Thymus (tissue), 11 donors: Measurements from ENCODE around the gene NDFIP1. TPM values are rescaled to one million over a fixed set of nuclear protein-coding genes. Genes with fewer than 3 reads are reported as not detected.

Experiments
- DNase-seq, 9 donors: peaks; one replicate each; pipeline ENCODE4 v3.0.0-alpha.2; 2013; ENCODE audit warnings: low spot score in 9 of 9, low read depth in 6 of 9, missing footprints in 1 of 9
- H3K27ac ChIP-seq, 2 donors: one replicate each; pipeline ENCODE4 v1.5.1; 2013; ENCODE audit warnings: control low read depth in 1 of 2, low read depth in 1 of 2, low read length in 1 of 2, mild to moderate bottlenecking in 1 of 2, moderate library complexity in 1 of 2
- H3K27me3 ChIP-seq, 2 donors: one replicate each; pipeline ENCODE4 v1.5.1; 2013; ENCODE audit warnings: low read length in 1 of 2; ENCODE audit not compliant: control insufficient read depth in 2 of 2, insufficient read depth in 1 of 2
- H3K36me3 ChIP-seq, 2 donors: one replicate each; pipeline ENCODE4 v1.5.1; 2013; ENCODE audit warnings: low read length in 1 of 2, mild to moderate bottlenecking in 1 of 2, moderate library complexity in 1 of 2; ENCODE audit not compliant: control insufficient read depth in 2 of 2, insufficient read depth in 2 of 2
- H3K4me1 ChIP-seq, 2 donors: one replicate each; pipeline ENCODE4 v1.5.1; 2013; ENCODE audit warnings: low read length in 2 of 2; ENCODE audit not compliant: control insufficient read depth in 2 of 2, insufficient read depth in 2 of 2
- H3K4me3 ChIP-seq, 2 donors: one replicate each; pipeline ENCODE4 v1.5.1; 2013; ENCODE audit warnings: low read length in 2 of 2, control low read depth in 1 of 2, mild to moderate bottlenecking in 1 of 2
- H3K9me3 ChIP-seq, 2 donors: one replicate each; pipeline ENCODE4 v1.5.1; 2013; ENCODE audit warnings: low read length in 1 of 2, mild to moderate bottlenecking in 1 of 2; ENCODE audit not compliant: control insufficient read depth in 2 of 2, insufficient read depth in 1 of 2
- WGBS: extraction: QIAGEN DNeasy Blood & Tissue Kit; methylation state at CpG from one replicate; pipeline ENCODE4 v1.1.7; 2013; 5-methylcytosine and 5-hydroxymethylcytosine counted together
- polyA plus RNA-seq: library from polyadenylated mRNA; stranded (reverse); fragments of 200-250 nt; gene quantifications from one replicate; pipeline ENCODE4 v1.2.3, GENCODE V29; 2013
- total RNA-seq: library from RNA; stranded (reverse); fragments of 120-200 nt; gene quantifications from one replicate; pipeline ENCODE4 v1.2.4, GENCODE V29; 2013
- donor health status: healthy.

The NDFIP1 gene
- total and polyA plus RNA-seq, 2 donors = 39.7 to 121 TPM

DNA sequence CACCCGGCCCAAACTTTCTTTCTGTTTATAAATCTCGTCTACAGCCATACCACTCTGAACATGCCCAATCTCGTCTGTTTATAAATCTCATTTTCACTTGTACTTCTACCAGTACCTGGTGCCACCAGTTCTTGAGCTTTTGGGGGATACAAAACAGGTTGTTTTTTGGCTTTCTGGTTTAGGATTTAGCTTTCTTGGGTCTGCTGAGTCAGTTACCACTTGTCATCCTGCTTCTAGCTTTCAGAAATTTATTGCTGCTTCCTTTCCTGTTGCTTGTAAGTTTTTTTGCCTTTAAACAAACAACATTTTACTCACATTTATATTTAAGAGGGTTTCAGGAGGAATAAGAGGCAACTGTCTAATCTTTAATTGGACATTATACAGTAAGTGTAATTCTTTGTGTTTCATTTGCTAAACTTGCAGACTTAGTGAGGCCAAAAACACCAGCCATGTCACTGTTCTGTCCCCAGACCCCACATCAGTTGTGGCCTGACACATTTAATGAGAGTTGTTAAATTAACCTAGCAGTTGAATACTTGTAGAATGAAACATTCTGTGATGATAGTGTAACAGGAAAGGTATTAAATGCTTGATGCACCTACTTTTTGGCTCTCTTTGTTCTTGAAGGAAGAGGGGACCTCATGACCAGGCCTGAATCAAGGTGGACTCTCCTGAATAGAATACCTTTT is 11.8 kb downstream of the NDFIP1 start:
- H3K27me3 ChIP-seq = no peaks in the 10 kb centered on the region
- no peak overlapping the region for H3K4me3 ChIP-seq
- H3K27ac ChIP-seq = no peak overlapping the region
- no peak for DNase-seq
- peaks cover 0 to 4% of the 10 kb centered on the region in 2 donors for H3K4me1 ChIP-seq
- peaks cover 7 to 14% of the 10 kb centered on the region in 2 donors for H3K36me3 ChIP-seq
- H3K9me3 ChIP-seq = no peaks in the 10 kb centered on the region
- WGBS = 46% methylated on average over 3 of the region's 3 CpGs

DNA sequence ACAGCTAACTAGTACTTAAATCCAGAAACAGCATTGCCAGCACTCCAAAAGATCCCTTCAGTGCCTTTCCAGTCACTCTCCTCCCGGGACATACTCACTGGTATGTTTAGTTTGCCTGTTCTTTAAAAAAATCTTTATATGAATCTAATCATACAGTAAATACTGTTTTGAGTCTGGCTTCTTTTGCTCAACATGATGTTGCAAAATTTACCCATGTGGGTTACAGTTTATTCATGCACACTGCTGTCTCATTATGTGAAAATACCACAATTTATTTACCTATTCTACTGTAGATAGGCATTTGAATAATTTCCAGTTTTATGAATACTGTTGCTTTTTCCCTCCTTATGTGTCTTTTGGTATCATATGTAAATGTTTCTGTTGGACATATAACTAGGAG is 13.5 kb downstream of the NDFIP1 start:
- 51% methylated on average over 1 of the region's 1 CpG for WGBS
- H3K4me3 ChIP-seq = no peak overlapping the region

DNA sequence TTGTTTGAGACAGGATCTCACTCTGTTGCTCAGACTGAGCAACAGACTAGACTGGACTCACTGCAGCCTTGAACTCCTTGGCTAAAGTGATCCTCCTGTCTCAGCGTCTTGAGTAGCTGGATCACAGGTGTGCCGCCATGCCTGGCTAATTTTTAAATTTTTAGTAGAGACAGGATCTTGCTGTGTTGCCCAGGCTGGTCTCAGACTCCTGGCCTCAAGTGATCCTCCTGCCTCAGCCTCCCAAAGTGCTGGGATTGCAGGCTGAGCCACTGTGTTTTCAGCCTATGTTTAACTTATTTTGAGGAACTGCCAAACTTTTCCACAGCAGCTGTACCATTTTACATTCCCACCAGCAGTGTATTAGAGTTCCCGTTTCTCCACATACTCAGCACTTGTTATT is 16.8 kb downstream of the NDFIP1 start:
- H3K4me1 ChIP-seq = no peaks in the 10 kb centered on the region
- DNase-seq = no peak
- H3K27me3 ChIP-seq = no peaks in the 10 kb centered on the region
- no peak overlapping the region for H3K27ac ChIP-seq
- WGBS = 97% methylated on average over 3 of the region's 3 CpGs
- H3K36me3 ChIP-seq = peaks cover 7 to 10% of the 10 kb centered on the region in 2 donors
- H3K4me3 ChIP-seq = no peak overlapping the region
- no peaks in the 10 kb centered on the region for H3K9me3 ChIP-seq

More for the DNA sequence above, 13.5 kb downstream of the NDFIP1 start:
- H3K36me3 ChIP-seq = peaks cover 7 to 14% of the 10 kb centered on the region in 2 donors
- H3K27me3 ChIP-seq = no peaks in the 10 kb centered on the region
- H3K9me3 ChIP-seq = no peaks in the 10 kb centered on the region
- no peak overlapping the region for H3K27ac ChIP-seq
- peaks cover 0 to 3% of the 10 kb centered on the region in 2 donors for H3K4me1 ChIP-seq
- no peak for DNase-seq

DNA sequence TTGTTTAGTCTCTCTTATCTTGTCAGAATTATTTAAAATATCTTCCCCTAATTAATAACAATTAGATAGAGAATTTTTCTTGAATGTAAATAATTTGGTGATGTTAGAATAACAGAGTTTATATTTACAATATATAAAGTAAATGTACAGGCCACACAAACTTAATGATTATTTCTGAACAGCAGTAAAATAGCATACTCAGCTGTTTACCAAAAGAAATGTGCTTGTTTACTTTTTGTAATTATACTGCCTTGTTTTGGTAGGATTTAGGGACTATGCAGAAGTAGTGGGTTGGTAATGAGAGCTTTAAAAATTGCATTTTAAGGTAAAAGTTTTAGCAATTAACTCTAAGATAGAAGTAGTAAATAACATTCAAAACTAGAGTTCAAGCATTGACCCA is 17.4 kb downstream of the NDFIP1 start:
- Histone ChIP-seq H3K27me3 (no peaks in the 10 kb centered on the region), H3K9me3 (no peaks in the 10 kb centered on the region), H3K27ac (no peak overlapping the region), H3K36me3 (peaks cover 7% of the 10 kb centered on the region in 2 donors), H3K4me1 (no peaks in the 10 kb centered on the region), H3K4me3 (no peak overlapping the region)
- DNase-seq = no peak

DNA sequence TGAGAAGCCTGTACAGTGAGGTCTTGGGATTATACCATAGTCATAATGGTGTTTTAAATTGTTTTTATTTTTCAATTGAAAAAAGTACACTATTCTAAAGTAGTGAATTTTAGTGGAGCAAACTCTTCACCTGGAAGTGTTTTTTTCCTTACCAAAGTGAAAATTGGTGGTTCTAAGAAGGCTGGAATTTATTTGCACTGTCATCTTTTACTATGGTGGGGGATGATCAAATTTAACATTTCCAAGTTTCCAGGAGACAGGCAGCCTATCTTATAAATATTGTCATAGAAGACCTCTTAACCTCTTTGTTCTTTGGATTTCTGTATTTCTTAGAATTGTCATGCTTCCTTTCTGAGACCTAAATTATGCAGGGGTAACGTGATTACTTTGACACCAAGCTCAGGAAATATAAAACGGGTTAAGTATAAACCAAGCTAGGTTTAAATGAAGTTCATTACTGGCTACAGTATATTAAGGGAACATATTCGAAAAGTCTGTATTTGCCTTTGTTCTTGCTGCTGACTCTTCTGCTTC is 20.2 kb downstream of the NDFIP1 start:
- no peak for DNase-seq
- Histone ChIP-seq H3K27ac (no peak overlapping the region), H3K9me3 (no peaks in the 10 kb centered on the region), H3K27me3 (no peaks in the 10 kb centered on the region), H3K36me3 (peaks cover 7 to 25% of the 10 kb centered on the region in 2 donors), H3K4me1 (no peaks in the 10 kb centered on the region), H3K4me3 (no peak overlapping the region)
- 45% methylated on average over 3 of the region's 3 CpGs for WGBS

DNA sequence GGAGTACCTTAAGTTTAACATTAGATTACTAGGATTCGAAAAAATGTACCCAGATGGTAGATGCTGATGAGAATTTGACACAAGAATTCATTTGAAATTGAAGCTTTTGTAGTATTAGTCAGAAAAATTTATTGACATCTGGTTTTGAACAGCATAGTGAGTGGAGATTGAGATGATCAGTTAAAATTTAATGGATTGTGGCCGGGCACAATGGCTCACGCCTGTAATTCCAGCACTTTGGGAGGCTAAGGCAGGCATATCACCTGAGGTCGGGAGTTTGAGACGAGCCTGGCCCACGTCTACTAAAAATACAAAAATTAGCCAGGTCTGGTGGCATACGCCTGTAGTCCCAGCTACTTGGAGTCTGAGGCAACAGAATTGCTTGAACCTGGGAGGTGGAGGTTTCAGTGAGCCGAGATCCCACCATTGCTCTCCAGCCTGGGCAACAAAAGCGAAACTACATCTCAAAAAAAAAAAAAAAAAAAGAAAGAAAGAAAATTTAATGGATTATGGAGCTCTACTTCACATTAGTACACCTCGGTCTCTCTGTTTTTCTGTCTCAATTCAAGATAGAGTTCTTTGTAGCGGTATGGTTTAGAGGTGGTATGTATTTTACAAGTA is 21.0 kb downstream of the NDFIP1 start:
- no peak for DNase-seq
- WGBS = 88% methylated on average over 11 of the region's 11 CpGs
- Histone ChIP-seq H3K36me3 (peaks cover 7 to 27% of the 10 kb centered on the region in 2 donors), H3K27me3 (no peaks in the 10 kb centered on the region), H3K4me1 (no peaks in the 10 kb centered on the region), H3K4me3 (no peak overlapping the region), H3K27ac (no peak overlapping the region), H3K9me3 (no peaks in the 10 kb centered on the region)

DNA sequence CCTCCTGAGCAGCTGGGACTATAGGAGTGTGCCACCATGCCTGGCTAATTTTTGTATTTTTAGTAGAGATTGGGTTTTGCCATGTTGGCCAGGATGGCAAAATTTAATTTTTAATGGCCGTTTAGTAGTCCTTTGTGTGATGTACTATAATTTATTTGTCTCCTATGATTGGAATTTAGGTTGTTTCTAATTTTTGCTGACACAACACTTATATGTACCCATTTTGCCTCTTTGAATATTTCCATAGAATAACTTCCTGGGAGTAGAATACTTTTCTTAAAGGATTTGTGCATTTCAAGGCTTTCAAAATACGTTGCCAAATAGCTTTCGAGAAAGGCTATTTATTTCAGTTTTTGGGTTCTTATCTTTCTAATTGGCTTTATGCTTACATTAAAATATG is 22.8 kb downstream of the NDFIP1 start:
- H3K4me1 ChIP-seq = no peaks in the 10 kb centered on the region
- WGBS = 98% methylated on average over 3 of the region's 3 CpGs
- no peaks in the 10 kb centered on the region for H3K27me3 ChIP-seq
- no peaks in the 10 kb centered on the region for H3K9me3 ChIP-seq
- no peak overlapping the region for H3K27ac ChIP-seq
- H3K36me3 ChIP-seq = peaks cover 7 to 32% of the 10 kb centered on the region in 2 donors
- H3K4me3 ChIP-seq = no peak overlapping the region
- no peak for DNase-seq

DNA sequence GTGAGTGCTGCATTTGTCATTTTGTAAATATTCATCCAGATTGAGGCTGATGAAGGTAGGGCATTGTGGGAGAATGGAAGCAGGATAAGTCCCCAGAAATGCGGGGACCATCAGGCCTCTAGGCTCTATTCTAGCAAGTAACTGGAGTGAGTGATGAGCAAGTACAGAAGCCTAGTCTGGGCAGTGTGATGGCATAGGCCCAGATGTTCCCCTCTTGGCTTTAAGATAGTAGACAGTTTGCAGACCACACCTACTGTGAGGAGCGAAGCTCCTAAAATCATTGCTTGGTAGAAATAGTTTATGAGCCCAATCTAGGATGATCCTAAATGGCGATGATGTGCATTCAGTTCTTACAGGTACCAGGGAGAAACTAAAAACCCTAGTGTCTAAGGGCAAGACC is 24.3 kb downstream of the NDFIP1 start:
- H3K27me3 ChIP-seq = no peaks in the 10 kb centered on the region
- WGBS = 98% methylated on average over 3 of the region's 3 CpGs
- no peak overlapping the region for H3K27ac ChIP-seq
- H3K36me3 ChIP-seq = peaks cover 12 to 40% of the 10 kb centered on the region in 2 donors
- no peak for DNase-seq
- H3K4me3 ChIP-seq = no peak overlapping the region
- no peaks in the 10 kb centered on the region for H3K4me1 ChIP-seq
- H3K9me3 ChIP-seq = no peaks in the 10 kb centered on the region

DNA sequence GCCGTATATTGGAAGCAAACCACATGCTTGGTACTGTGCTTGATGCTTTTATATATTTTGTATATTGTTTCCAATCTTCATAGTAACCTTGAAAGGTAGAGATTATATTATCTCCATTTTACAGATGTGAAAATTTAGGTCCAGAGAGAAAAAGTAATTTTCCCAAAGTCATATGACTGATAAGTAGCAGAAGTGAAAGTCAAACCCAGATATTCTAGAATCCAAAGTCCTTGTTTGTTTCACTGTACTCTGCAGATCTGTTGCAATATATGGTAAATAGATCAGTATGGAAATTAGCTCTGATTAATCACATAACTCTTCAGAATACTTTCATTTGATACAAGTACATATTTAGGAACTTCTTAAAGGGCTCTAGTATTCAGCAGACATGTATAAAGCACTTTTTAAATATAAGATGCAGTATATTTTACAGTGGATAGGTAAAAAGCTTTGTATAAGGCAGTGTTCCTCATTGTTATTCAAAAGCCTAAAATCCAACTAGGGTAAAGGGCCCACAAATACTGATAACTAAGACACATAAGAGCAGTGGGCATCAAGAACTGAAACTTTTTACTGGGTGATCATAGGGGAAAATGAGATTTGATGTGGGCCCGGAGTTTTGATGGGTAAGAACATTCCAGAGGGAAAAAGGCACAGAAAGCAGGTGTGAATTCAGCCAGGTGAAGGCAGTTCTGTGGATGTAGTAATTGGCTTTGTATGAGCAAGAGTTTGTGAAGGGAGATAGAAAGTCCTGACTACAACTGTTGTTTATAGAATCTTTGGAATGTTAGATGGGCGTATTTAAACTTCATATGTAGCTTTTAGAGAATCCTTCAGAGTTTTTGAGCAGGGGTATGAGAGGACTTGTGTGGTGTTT is 25.0 kb downstream of the NDFIP1 start:
- no peaks in the 10 kb centered on the region for H3K9me3 ChIP-seq
- H3K4me3 ChIP-seq = no peak overlapping the region
- H3K27me3 ChIP-seq = no peaks in the 10 kb centered on the region
- peaks cover 12 to 40% of the 10 kb centered on the region in 2 donors for H3K36me3 ChIP-seq
- DNase-seq = no peak
- no peaks in the 10 kb centered on the region for H3K4me1 ChIP-seq
- no peak overlapping the region for H3K27ac ChIP-seq
- WGBS = 87% methylated on average over 3 of the region's 3 CpGs
